Lower lobe of right lung (tissue), 2 donors: ENCODE results near the gene TLE7. TPM values are rescaled to one million over a fixed set of nuclear protein-coding genes. Genes with fewer than 3 reads are reported as not detected.
A peak's percentile ranks its signal among the peaks of the same experiment; 100 is the strongest.

Source experiments
- ATAC-seq, 2 donors: fragments of 200-7000 bp; cut with Tn5 transposase; one replicate each; pipeline ENCODE4 v1.9.1; 2020 to 2022; ENCODE audit warnings: mild to moderate bottlenecking in 2 of 2, moderate library complexity in 2 of 2
- DNase-seq: peaks from one replicate; pipeline ENCODE4 v3.0.0-alpha.2; 2020
- H3K27ac ChIP-seq: fragments of 200-600 bp; one replicate; pipeline ENCODE4 v1.8.0; 2022
- H3K27me3 ChIP-seq: fragments of 200-600 bp; one replicate; pipeline ENCODE4 v1.8.0; 2022; ENCODE audit warnings: low read depth
- H3K36me3 ChIP-seq: fragments of 200-600 bp; one replicate; pipeline ENCODE4 v1.8.0; 2022; ENCODE audit warnings: mild to moderate bottlenecking
- H3K4me1 ChIP-seq: fragments of 200-600 bp; one replicate; pipeline ENCODE4 v1.8.0; 2022
- H3K4me3 ChIP-seq: fragments of 200-600 bp; one replicate; pipeline ENCODE4 v1.8.0; 2022; ENCODE audit warnings: mild to moderate bottlenecking
- H3K9me3 ChIP-seq: fragments of 200-600 bp; one replicate; pipeline ENCODE4 v1.8.0; 2022
- intact Hi-C: fragments of 100-400 bp; cut with DNase I; formaldehyde crosslinking; loops from one replicate; pipeline ENCODE4 v1.11.0; 2022
- total RNA-seq: library from RNA; stranded (reverse); fragmentation: NEBNext Ultra II Directional; extraction: Animal tissue kit (Norgen Biotek cat#: 25700); gene quantifications from one replicate; pipeline ENCODE4 v1.2.1, GENCODE V29; 2021
- TF ChIP-seq, protein P1 (sequence below): fragments of 200-600 bp; IDR thresholded peaks from one replicate; pipeline ENCODE4 v1.8.0; 2022; ENCODE audit warnings: antibody characterized with exemption, mild to moderate bottlenecking
- donor health status: DM: no; HTN: yes; CAD: no; lungs with severe emphysema.

Gene TLE7
- total RNA-seq, 1 donor from 2014 or later, result not detected

GRCh38 chr16:71396594-71396993 is 45.3 kb downstream of the TLE7 start:
- TF ChIP-seq, protein P1, sequence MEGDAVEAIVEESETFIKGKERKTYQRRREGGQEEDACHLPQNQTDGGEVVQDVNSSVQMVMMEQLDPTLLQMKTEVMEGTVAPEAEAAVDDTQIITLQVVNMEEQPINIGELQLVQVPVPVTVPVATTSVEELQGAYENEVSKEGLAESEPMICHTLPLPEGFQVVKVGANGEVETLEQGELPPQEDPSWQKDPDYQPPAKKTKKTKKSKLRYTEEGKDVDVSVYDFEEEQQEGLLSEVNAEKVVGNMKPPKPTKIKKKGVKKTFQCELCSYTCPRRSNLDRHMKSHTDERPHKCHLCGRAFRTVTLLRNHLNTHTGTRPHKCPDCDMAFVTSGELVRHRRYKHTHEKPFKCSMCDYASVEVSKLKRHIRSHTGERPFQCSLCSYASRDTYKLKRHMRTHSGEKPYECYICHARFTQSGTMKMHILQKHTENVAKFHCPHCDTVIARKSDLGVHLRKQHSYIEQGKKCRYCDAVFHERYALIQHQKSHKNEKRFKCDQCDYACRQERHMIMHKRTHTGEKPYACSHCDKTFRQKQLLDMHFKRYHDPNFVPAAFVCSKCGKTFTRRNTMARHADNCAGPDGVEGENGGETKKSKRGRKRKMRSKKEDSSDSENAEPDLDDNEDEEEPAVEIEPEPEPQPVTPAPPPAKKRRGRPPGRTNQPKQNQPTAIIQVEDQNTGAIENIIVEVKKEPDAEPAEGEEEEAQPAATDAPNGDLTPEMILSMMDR, result no peak

GRCh38 chr16:71389330-71389729 is 52.5 kb downstream of the TLE7 start:
- H3K9me3 ChIP-seq, result no peaks in the 10 kb centered on the region
- no peak overlapping the region for H3K4me3 ChIP-seq
- TF ChIP-seq, protein P1, result no peak
- no peaks in the 10 kb centered on the region for H3K36me3 ChIP-seq
- intact Hi-C loops, result no loop called here
- peaks cover 26% of the 10 kb centered on the region for H3K27me3 ChIP-seq
- DNase-seq (no peak), ATAC-seq (no peak)
- H3K4me1 ChIP-seq, result no peaks in the 10 kb centered on the region
- H3K27ac ChIP-seq, result no peak overlapping the region

More at GRCh38 chr16:71396594-71396993, 45.3 kb downstream of the TLE7 start:
- no peak overlapping the region for H3K27ac ChIP-seq
- DNase-seq (no peak), ATAC-seq (no peak)
- H3K36me3 ChIP-seq, result no peaks in the 10 kb centered on the region
- peaks cover 9% of the 10 kb centered on the region for H3K27me3 ChIP-seq
- no peaks in the 10 kb centered on the region for H3K9me3 ChIP-seq
- H3K4me1 ChIP-seq, result no peaks in the 10 kb centered on the region
- intact Hi-C loops, result no loop called here
- no peak overlapping the region for H3K4me3 ChIP-seq

GRCh38 chr16:71387045-71387871 is 54.6 kb downstream of the TLE7 start:
- H3K27me3 ChIP-seq, result peaks cover 26% of the 10 kb centered on the region
- TF ChIP-seq, protein P1, result no peak
- H3K36me3 ChIP-seq, result no peaks in the 10 kb centered on the region
- no peaks in the 10 kb centered on the region for H3K4me1 ChIP-seq
- H3K9me3 ChIP-seq, result no peaks in the 10 kb centered on the region
- no peak overlapping the region for H3K27ac ChIP-seq
- intact Hi-C loops, result no loop called here
- DNase-seq (no peak), ATAC-seq (no peak)
- no peak overlapping the region for H3K4me3 ChIP-seq

GRCh38 chr16:71384073-71384724 is 57.7 kb downstream of the TLE7 start:
- Histone ChIP-seq H3K27me3 (peaks cover 26% of the 10 kb centered on the region), H3K36me3 (no peaks in the 10 kb centered on the region), H3K9me3 (no peaks in the 10 kb centered on the region), H3K4me1 (no peaks in the 10 kb centered on the region), H3K4me3 (no peak overlapping the region), H3K27ac (no peak overlapping the region)
- TF ChIP-seq, protein P1, result no peak
- ATAC-seq (no peak), DNase-seq (no peak)
- intact Hi-C loops, result no loop called here

DNA sequence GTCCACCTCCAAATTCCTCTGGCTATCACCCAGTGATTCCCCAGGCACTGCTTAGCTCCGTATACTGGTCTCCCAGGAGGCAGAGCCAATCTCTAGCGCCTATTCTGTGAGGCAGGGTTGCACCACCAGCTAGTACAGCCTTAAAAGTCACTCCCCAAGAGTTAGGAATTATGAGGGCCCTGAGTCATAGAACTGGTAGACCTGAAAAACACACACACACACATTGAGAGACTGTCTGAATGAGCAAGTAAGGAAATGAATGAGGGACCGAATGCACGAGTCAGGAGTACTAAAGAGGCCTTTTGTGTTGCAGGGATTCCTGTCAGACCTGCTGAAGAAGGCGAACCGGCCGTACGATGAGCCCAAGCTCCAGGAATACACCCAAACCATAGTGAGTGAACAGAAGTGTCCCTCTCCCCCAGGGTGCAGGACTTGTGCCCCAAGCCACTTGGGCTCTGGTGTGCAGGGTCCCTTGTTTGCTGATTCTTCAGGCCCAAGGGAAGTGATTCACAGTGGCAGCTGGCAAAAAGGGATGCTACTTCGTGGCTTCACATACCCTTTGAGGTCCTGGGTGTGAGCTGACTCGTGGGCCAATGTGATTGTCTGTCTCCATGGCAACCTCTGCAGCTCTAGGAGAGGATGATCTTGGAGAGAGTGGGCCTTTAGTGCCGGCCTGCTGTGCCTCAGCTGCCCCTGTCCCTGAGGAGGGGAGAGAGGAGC is 58.6 kb downstream of the TLE7 start:
- TF ChIP-seq, protein P1, result no peak
- no peaks in the 10 kb centered on the region for H3K36me3 ChIP-seq
- peaks cover 21% of the 10 kb centered on the region for H3K27me3 ChIP-seq
- H3K4me1 ChIP-seq, result no peaks in the 10 kb centered on the region
- no peak overlapping the region for H3K27ac ChIP-seq
- intact Hi-C loops, result no loop called here
- no peaks in the 10 kb centered on the region for H3K9me3 ChIP-seq
- ATAC-seq, result peak in 1 of 2 donors; percentile 26
- no peak overlapping the region for H3K4me3 ChIP-seq
- DNase-seq, result no peak
